K562 (cell line): ENCODE data around the gene TMIGD2.

Experiments used
- EZH2 ChIP-seq: IDR thresholded peaks from 2 replicates; pipeline ENCODE4 v1.6.1; 2012; ENCODE audit warnings: low read depth, mild to moderate bottlenecking, inconsistent platforms, low read length, borderline replicate concordance
- RBM14 ChIP-seq: fragments of 200-400 bp; formaldehyde crosslinking; IDR thresholded peaks from 2 replicates; pipeline ENCODE4 v1.6.1; 2018; ENCODE audit warnings: low read depth, mild to moderate bottlenecking, low read length, moderate library complexity, borderline replicate concordance; ENCODE audit not compliant: insufficient read depth
- TF ChIP-seq, protein P1 (sequence below), 2 experiments: fragments of 450-650 bp in 1 of 2; sonication (generic) in 1 of 2; formaldehyde crosslinking in 1 of 2; IDR thresholded peaks in 1 of 2; conservative IDR thresholded peaks in 1 of 2; 2 replicates each; pipeline versions ENCODE4 v1.6.1 to v1.8.1; 2016 to 2023; ENCODE audit warnings: mild to moderate bottlenecking in 2 of 2, moderate library complexity in 2 of 2, inconsistent platforms in 1 of 2, missing genetic modification reagents in 1 of 2
- TF ChIP-seq, protein P2 (sequence below): sonication (generic); formaldehyde crosslinking; IDR thresholded peaks from 2 replicates; pipeline ENCODE4 v1.8.1; 2022; ENCODE audit warnings: missing genetic modification reagents
- TF ChIP-seq, protein P3 (sequence below): IDR thresholded peaks from 2 replicates; pipeline ENCODE4 v1.6.1; 2011; ENCODE audit not compliant: insufficient read length; ENCODE audit errors: extremely low read depth

DNA sequence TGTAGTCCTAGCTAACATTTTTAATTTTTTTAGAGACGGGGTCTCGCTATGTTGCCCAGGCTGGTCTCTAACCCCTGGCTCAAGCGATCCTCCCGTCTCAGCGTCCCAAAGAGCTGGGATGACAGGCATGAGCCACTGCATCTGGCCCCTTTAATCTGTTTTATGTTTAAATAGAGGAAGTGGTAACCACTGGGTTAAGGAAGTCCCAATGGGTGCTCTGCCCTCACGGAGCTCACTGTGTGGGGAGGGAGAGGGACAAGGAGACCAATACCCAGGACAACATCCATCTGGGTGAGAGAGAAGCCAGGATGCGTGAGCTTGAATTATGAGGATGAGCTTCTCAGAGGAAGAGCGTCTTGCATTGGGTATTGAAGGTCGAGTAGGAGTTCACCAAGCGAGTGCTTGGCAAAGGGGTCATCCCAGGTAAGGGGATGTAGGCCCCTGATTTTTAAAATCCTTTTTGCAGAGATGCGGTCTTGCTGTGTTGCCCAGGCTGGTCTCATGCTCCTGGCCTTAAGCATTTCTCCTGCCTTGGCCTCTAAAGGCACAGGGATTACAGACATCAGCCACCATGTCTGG, 41.5 kb downstream of the TMIGD2 start:
- TF ChIP-seq, protein P1, sequence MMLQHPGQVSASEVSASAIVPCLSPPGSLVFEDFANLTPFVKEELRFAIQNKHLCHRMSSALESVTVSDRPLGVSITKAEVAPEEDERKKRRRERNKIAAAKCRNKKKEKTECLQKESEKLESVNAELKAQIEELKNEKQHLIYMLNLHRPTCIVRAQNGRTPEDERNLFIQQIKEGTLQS (IDR thresholded peaks at IDR 0.05), result no peak
- TF ChIP-seq, protein P1 (CRISPR knock-in tag; conservative IDR thresholded peaks at IDR 0.05), result no peak
- no peak for TF ChIP-seq EZH2
- TF ChIP-seq RBM14, result no peak
- TF ChIP-seq, protein P2, sequence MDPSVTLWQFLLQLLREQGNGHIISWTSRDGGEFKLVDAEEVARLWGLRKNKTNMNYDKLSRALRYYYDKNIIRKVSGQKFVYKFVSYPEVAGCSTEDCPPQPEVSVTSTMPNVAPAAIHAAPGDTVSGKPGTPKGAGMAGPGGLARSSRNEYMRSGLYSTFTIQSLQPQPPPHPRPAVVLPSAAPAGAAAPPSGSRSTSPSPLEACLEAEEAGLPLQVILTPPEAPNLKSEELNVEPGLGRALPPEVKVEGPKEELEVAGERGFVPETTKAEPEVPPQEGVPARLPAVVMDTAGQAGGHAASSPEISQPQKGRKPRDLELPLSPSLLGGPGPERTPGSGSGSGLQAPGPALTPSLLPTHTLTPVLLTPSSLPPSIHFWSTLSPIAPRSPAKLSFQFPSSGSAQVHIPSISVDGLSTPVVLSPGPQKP, result no peak
- TF ChIP-seq, protein P3, sequence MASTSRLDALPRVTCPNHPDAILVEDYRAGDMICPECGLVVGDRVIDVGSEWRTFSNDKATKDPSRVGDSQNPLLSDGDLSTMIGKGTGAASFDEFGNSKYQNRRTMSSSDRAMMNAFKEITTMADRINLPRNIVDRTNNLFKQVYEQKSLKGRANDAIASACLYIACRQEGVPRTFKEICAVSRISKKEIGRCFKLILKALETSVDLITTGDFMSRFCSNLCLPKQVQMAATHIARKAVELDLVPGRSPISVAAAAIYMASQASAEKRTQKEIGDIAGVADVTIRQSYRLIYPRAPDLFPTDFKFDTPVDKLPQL, result no peak
